GM21723 (cell line): Measurements from ENCODE around the gene CALU.

Source experiments
- ATAC-seq: cut with Tn5 transposase; IDR thresholded peaks from one replicate; pipeline ENCODE4 v1.9.1; 2021; ENCODE audit warnings: mild to moderate bottlenecking, moderate library complexity; ENCODE audit not compliant: unreplicated experiment

The CALU gene

GRCh38 chr7:128744366-128744905 lies 5.3 kb downstream of the CALU start:
- no peak for ATAC-seq

DNA sequence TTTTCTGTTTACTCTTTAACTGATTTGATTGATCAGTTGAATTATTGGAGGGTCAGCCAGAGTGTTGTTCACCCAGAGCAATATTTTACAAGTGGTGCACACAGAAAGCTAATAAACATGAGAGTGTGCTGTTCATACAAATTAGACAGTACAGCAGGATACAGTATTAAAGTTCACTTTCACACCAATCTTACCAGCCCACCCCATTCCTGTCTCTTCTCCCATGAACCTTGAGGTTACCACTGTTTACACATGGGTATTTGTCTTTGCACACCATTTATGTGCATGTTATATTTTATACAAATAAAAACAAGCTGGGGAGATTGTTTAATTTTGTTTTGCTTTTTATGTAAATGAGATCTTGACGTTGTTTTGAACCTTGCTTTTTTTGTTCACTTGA lies 6.5 kb downstream of the CALU start:
- no peak for ATAC-seq

GRCh38 chr7:128747327-128748079 lies 8.3 kb downstream of the CALU start:
- ATAC-seq: no peak

DNA sequence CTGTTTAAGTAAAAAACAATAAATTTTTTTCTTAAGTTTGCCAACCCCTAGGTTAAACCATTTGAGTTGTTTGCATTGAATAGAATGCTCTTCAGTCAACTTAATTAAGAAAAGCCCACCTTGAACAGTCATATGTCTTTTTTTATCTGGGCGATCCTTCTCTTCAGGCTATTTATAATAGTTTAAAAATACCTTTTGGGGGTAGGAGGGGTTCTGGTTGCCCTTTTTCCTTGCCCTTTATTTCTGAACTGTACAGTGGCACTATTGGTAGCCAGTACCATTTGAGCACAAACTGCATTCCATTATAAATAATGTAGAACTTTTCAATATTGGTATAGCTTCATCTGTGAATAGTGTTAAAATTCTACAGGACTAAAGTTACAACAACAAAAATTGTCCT lies 13.1 kb downstream of the CALU start:
- ATAC-seq: no peak

DNA sequence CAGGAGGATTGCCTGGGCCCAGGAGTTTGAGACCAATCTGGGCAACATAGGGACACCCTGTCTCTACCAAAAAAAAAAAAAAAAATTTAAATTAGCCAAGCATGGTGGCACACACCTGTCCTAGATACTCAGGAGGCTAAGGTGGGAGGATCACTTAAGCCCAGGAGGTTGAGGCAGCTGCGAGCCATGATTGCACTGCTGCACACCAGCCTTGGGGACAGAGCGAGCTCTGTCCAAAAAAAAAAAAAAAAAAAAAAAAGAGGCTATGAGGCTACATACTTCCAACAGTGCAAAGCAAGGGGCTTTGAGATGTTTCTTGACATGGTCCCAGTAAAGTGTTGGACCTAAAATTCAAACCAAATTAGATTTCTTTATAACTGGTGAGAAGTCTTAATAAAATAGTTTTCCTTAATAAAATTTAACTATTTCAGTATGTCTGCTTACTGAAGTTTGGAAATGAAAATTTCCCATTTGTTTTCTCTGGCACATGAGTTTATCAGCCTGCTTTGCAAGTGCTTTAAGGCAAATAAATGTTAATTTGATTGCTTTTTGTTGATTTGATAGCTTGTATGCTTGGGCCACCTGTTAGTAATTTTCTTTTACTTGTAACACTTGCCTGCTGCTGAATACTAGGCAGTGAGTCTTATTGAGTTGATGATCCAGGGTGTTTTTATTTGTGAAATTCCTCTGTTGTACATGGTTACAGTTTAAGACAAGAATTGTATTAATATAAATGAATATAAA lies 16.1 kb downstream of the CALU start:
- no peak for ATAC-seq

DNA sequence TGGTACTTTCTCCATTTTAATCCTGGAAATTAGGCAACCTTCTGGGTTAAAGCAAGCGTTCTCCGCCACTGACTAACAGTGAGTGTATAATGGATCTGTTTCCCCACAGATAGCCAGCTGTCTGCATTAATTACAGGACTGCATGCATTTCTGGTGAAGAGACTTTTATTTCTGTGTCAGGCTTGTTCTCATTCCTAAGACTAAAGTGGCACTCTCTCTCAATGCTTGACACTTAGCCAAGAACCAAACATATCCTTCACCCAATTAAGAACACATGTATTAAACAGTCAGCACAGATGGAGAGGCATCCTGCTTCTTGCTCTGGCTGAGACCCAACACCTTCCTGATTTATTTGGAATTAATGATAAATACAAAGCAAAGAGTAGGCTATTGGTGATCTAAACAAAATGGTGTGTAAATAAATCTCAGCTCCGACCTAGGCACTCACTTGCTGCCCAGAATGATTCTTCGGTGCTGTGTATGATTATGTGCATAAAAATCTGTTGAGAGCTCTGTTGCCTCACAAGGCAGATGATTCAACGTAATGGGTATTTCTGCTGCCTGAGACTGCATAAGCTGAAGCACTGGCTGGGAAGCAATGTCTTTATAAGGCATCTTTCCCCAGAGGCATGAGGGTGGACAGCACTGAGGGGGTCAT lies 16.8 kb downstream of the CALU start:
- ATAC-seq: no peak

GRCh38 chr7:128757203-128757602 lies 18.0 kb downstream of the CALU start:
- ATAC-seq: no peak

DNA sequence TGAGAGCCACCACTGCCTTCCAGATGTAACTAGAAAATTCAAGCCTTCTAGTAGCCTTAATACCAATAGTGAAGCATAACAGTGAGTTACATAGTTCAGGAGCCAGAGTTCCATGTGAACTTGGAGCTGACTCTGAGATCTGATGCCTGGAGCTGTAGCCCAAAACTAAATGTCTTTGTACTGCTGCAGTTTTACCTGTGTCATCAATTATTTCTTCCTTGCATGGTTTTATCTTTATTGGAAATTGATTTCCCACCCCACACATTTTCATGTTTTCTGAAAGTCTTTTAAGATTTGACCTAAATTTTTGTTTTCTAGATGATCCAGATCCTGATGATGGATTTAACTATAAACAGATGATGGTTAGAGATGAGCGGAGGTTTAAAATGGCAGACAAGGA lies 19.4 kb downstream of the CALU start:
- no peak for ATAC-seq

DNA sequence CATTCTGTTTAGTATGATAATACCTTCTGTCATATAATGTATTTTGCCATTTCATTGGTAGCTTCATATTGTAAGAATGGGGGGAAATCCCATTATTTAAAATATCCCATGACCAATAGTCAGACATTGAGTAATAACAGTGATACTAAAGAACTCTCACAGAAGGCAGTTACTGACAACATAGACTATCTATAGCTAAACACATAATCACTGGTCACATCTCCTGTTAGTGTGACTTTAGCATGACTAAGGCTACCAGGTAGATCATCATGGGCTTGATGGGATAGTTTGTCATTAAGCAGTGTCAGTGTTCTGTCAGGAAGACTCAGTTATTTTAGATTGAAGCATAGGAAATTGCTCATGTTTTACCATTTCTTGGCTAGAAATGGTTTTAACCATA lies 20.1 kb downstream of the CALU start:
- ATAC-seq: no peak

- ATAC-seq: no peak
These were observed 24.4 kb downstream of the CALU start for GRCh38 chr7:128763541-128763940.

DNA sequence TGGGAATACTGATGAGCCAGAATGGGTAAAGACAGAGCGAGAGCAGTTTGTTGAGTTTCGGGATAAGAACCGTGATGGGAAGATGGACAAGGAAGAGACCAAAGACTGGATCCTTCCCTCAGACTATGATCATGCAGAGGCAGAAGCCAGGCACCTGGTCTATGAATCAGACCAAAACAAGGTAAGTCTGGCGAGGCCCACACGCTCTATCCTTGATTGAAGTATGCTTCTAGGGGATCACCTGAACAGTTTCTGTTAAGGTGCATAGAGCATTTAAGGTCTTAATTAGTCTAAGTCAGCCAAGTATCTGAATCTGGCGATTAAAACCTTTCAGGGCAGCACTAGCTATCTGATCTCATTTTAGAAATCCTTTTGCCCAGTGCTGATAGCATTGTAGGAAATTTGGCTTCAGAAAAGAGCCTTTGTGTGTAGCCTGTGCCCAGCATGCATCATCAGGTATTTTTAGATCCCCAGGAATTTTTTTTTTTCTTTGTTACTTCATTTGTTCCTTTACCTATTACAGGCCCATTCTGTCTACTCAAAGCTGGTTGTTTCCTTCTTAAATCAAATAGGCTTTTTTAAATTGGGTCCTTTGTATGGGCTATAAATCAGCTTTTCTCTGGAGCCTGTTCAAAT lies 28.4 kb downstream of the CALU start:
- no peak for ATAC-seq

DNA sequence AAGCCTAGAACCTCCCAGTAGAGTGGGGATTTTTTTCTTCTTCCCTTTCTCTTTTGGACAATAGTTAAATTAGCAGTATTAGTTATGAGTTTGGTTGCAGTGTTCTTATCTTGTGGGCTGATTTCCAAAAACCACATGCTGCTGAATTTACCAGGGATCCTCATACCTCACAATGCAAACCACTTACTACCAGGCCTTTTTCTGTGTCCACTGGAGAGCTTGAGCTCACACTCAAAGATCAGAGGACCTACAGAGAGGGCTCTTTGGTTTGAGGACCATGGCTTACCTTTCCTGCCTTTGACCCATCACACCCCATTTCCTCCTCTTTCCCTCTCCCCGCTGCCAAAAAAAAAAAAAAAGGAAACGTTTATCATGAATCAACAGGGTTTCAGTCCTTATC lies 31.1 kb downstream of the CALU start:
- no peak for ATAC-seq

- no peak for ATAC-seq
These were observed 34.4 kb downstream of the CALU start for GRCh38 chr7:128773604-128774003.

GRCh38 chr7:128774029-128774689 lies 35.0 kb downstream of the CALU start:
- ATAC-seq: no peak

GRCh38 chr7:128774921-128775320 lies 35.8 kb downstream of the CALU start:
- ATAC-seq: no peak

- ATAC-seq: no peak
These were observed 36.8 kb downstream of the CALU start, which contains the start of gene OPN1SW for GRCh38 chr7:128775744-128776474. Gene OPN1SW, minus strand, starts transcription at chr7:128775794. Its CDS starts 13 bp downstream, at chr7:128775781.

- ATAC-seq: no peak
These were observed 38.3 kb downstream of the CALU start for GRCh38 chr7:128777156-128778123.

GRCh38 chr7:128778946-128779345 lies 39.8 kb downstream of the CALU start:
- ATAC-seq: no peak

- no peak for ATAC-seq
These were observed 42.0 kb downstream of the CALU start for GRCh38 chr7:128781126-128781525.
